Measurements from ENCODE around the gene MID1.

MID1 gene

GRCh38 chrX:10564484-10564883 is 55.9 kb downstream of the MID1 start:
- Histone ChIP-seq H3K36me3 (ENCODE audit: insufficient read depth, low read length) (no peaks in the 10 kb centered on the region), H3K9me3 (ENCODE audit: insufficient read depth, low read length, severe bottlenecking) (no peaks in the 10 kb centered on the region), H4K20me1 (ENCODE audit: insufficient read depth, low read length) (no peaks in the 10 kb centered on the region), H3K27ac (ENCODE audit: low read length) (no peak overlapping the region), H3K27me3 (ENCODE audit: insufficient read depth, low read length, poor library complexity) (no peaks in the 10 kb centered on the region), H3K4me2 (ENCODE audit: insufficient read depth, low read length) (no peak overlapping the region), H3K4me3 (ENCODE audit: low read depth in 1 of 2, low read length in 2 of 2) (no peak overlapping the region), H2AFZ (ENCODE audit: low read depth, low read length) (no peak overlapping the region), H3K4me1 (ENCODE audit: insufficient read depth, low read length) (no peaks in the 10 kb centered on the region), H3K9ac (ENCODE audit: low read depth, low read length) (no peak overlapping the region), H3K79me2 (ENCODE audit: insufficient read depth, low read length) (no peaks in the 10 kb centered on the region)
- ATAC-seq (ENCODE audit: insufficient read depth, low read depth) (no peak), DNase-seq (no peak)
- TF ChIP-seq CTCF (IDR thresholded peaks at IDR 0.05; ENCODE audit: borderline replicate concordance, extremely low read depth, low read length, poor library complexity, severe bottlenecking) (no peak), EZH2 (IDR thresholded peaks at IDR 0.05; ENCODE audit: borderline replicate concordance, low read depth, low read length, severe bottlenecking) (no peak)

- no peaks in the 10 kb centered on the region for H3K27me3 ChIP-seq (ENCODE audit: insufficient read depth, low read length, poor library complexity)
- no peak for ATAC-seq (ENCODE audit: insufficient read depth, low read depth)
- TF ChIP-seq EZH2 (IDR thresholded peaks at IDR 0.05; ENCODE audit: borderline replicate concordance, low read depth, low read length, severe bottlenecking) (no peak), CTCF (IDR thresholded peaks at IDR 0.05; ENCODE audit: borderline replicate concordance, extremely low read depth, low read length, poor library complexity, severe bottlenecking) (no peak)
Observed at GRCh38 chrX:10557166-10557565, 63.2 kb downstream of the MID1 start.

GRCh38 chrX:10556405-10556804 is 64.0 kb downstream of the MID1 start:
- Histone ChIP-seq H3K27ac (ENCODE audit: low read length) (no peak overlapping the region), H3K9ac (ENCODE audit: low read depth, low read length) (no peak overlapping the region), H3K79me2 (ENCODE audit: insufficient read depth, low read length) (no peaks in the 10 kb centered on the region), H3K4me1 (ENCODE audit: insufficient read depth, low read length) (no peaks in the 10 kb centered on the region), H3K36me3 (ENCODE audit: insufficient read depth, low read length) (no peaks in the 10 kb centered on the region), H4K20me1 (ENCODE audit: insufficient read depth, low read length) (no peaks in the 10 kb centered on the region), H2AFZ (ENCODE audit: low read depth, low read length) (no peak overlapping the region), H3K4me3 (ENCODE audit: low read depth in 1 of 2, low read length in 2 of 2) (no peak overlapping the region), H3K4me2 (ENCODE audit: insufficient read depth, low read length) (no peak overlapping the region), H3K9me3 (ENCODE audit: insufficient read depth, low read length, severe bottlenecking) (no peaks in the 10 kb centered on the region), H3K27me3 (ENCODE audit: insufficient read depth, low read length, poor library complexity) (no peaks in the 10 kb centered on the region)
- TF ChIP-seq EZH2 (IDR thresholded peaks at IDR 0.05; ENCODE audit: borderline replicate concordance, low read depth, low read length, severe bottlenecking) = no peak
- ATAC-seq (ENCODE audit: insufficient read depth, low read depth) (no peak), DNase-seq (no peak)

More at GRCh38 chrX:10557166-10557565, 63.2 kb downstream of the MID1 start:
- Histone ChIP-seq H3K4me1 (ENCODE audit: insufficient read depth, low read length) (no peaks in the 10 kb centered on the region), H3K4me3 (ENCODE audit: low read depth in 1 of 2, low read length in 2 of 2) (no peak overlapping the region), H3K4me2 (ENCODE audit: insufficient read depth, low read length) (no peak overlapping the region), H3K79me2 (ENCODE audit: insufficient read depth, low read length) (no peaks in the 10 kb centered on the region), H3K27ac (ENCODE audit: low read length) (no peak overlapping the region), H3K9ac (ENCODE audit: low read depth, low read length) (no peak overlapping the region), H3K36me3 (ENCODE audit: insufficient read depth, low read length) (no peaks in the 10 kb centered on the region), H2AFZ (ENCODE audit: low read depth, low read length) (no peak overlapping the region), H3K9me3 (ENCODE audit: insufficient read depth, low read length, severe bottlenecking) (no peaks in the 10 kb centered on the region), H4K20me1 (ENCODE audit: insufficient read depth, low read length) (no peaks in the 10 kb centered on the region)
- no peak for DNase-seq

GRCh38 chrX:10555846-10556245 is 64.5 kb downstream of the MID1 start:
- H3K4me1 ChIP-seq (ENCODE audit: insufficient read depth, low read length) = no peaks in the 10 kb centered on the region
- no peak for TF ChIP-seq CTCF (IDR thresholded peaks at IDR 0.05; ENCODE audit: borderline replicate concordance, extremely low read depth, low read length, poor library complexity, severe bottlenecking)
- no peak for TF ChIP-seq EZH2 (IDR thresholded peaks at IDR 0.05; ENCODE audit: borderline replicate concordance, low read depth, low read length, severe bottlenecking)
- H3K79me2 ChIP-seq (ENCODE audit: insufficient read depth, low read length) = no peaks in the 10 kb centered on the region
- H4K20me1 ChIP-seq (ENCODE audit: insufficient read depth, low read length) = no peaks in the 10 kb centered on the region
- H2AFZ ChIP-seq (ENCODE audit: low read depth, low read length) = no peak overlapping the region
- H3K27ac ChIP-seq (ENCODE audit: low read length) = no peak overlapping the region
- H3K9me3 ChIP-seq (ENCODE audit: insufficient read depth, low read length, severe bottlenecking) = no peaks in the 10 kb centered on the region
- no peak for DNase-seq
- H3K4me2 ChIP-seq (ENCODE audit: insufficient read depth, low read length) = no peak overlapping the region
- no peak overlapping the region for H3K9ac ChIP-seq (ENCODE audit: low read depth, low read length)
- no peaks in the 10 kb centered on the region for H3K27me3 ChIP-seq (ENCODE audit: insufficient read depth, low read length, poor library complexity)
- H3K36me3 ChIP-seq (ENCODE audit: insufficient read depth, low read length) = no peaks in the 10 kb centered on the region
- no peak for ATAC-seq (ENCODE audit: insufficient read depth, low read depth)
- H3K4me3 ChIP-seq (ENCODE audit: low read depth in 1 of 2, low read length in 2 of 2) = no peak overlapping the region
